B cell (primary cell): ENCODE results near the gene KCNIP1. TPM values are rescaled to one million over a fixed set of nuclear protein-coding genes. Genes with fewer than 3 reads are reported as not detected.

Experiments
- ATAC-seq: fragments of 200-7000 bp; cut with Tn5 transposase; one replicate; pipeline ENCODE4 v1.10.0; 2021; ENCODE audit warnings: low read depth, mild to moderate bottlenecking, moderate number of reproducible peaks, moderate library complexity
- CTCF ChIA-PET: fragments of 350-600 bp; sonication (Branson Sonifier 250); formaldehyde crosslinking; loops from one replicate; lab custom pipeline; 2021; ENCODE audit warnings: antibody characterized with exemption, inconsistent platforms; lab: Charles Lee
- POLR2A ChIA-PET: fragments of 350-600 bp; sonication (Branson Sonifier 250); formaldehyde crosslinking; loops from one replicate; lab custom pipeline; 2021; ENCODE audit warnings: antibody characterized with exemption; lab: Charles Lee
- DNase-seq: peaks from one replicate; pipeline ENCODE4 v3.0.0; 2013
- H2AFZ ChIP-seq: 2 replicates; pipeline ENCODE4 v1.6.1; 2012; ENCODE audit warnings: mild to moderate bottlenecking, low read depth, low read length; ENCODE audit not compliant: insufficient read depth, poor library complexity, severe bottlenecking
- H3K27ac ChIP-seq, 2 donors: 1 replicate in 1 of 2; 2 replicates in 1 of 2; pipeline ENCODE4 v1.5.1; 2012 to 2013; ENCODE audit warnings: low read length in 2 of 2, mild to moderate bottlenecking in 2 of 2, moderate library complexity in 1 of 2
- H3K27me3 ChIP-seq, 4 experiments: fragments of 200-600 bp in 1 of 4; sonication (generic) in 1 of 4; replicated peaks in 1 of 4; 1 replicate in 2 of 4; 2 replicates in 2 of 4; pipeline versions ENCODE4 v1.6.1 to v1.7.0; 2013 to 2016; ENCODE audit warnings: low read length in 3 of 4, mild to moderate bottlenecking in 2 of 4, mixed read lengths in 1 of 4, moderate library complexity in 1 of 4; ENCODE audit not compliant: insufficient read depth in 4 of 4, control insufficient read depth in 3 of 4; ENCODE audit errors: control extremely low read depth in 1 of 4
- H3K36me3 ChIP-seq, 2 experiments: replicated peaks in 1 of 2; 1 replicate in 1 of 2; 2 replicates in 1 of 2; pipeline versions ENCODE4 v1.6.1 to v1.7.1; 2013; ENCODE audit warnings: low read length in 1 of 2; ENCODE audit not compliant: insufficient read depth in 2 of 2, control insufficient read depth in 1 of 2; ENCODE audit errors: control extremely low read depth in 1 of 2, extremely low read depth in 1 of 2
- H3K4me1 ChIP-seq, 2 donors: fragments of 200-600 bp in 1 of 2; sonication (generic) in 1 of 2; 1 replicate in 1 of 2; 2 replicates in 1 of 2; pipeline versions ENCODE4 v1.5.1 to v1.6.1; 2013 to 2017; ENCODE audit warnings: low read length in 2 of 2; ENCODE audit not compliant: control insufficient read depth in 2 of 2, insufficient read depth in 2 of 2
- H3K4me2 ChIP-seq: replicated peaks from 2 replicates; pipeline ENCODE3; 2012; ENCODE audit warnings: mild to moderate bottlenecking, low read depth, low read length; ENCODE audit not compliant: poor library complexity, severe bottlenecking
- H3K4me3 ChIP-seq, 5 experiments: fragments of 200-600 bp in 1 of 5; sonication (generic) in 1 of 5; 1 replicate in 3 of 5; 2 replicates in 2 of 5; pipeline versions ENCODE4 v1.5.1 to v1.7.0; 2011 to 2016; ENCODE audit warnings: low read length in 4 of 5, mild to moderate bottlenecking in 4 of 5, low read depth in 2 of 5, control low read depth in 1 of 5, moderate library complexity in 1 of 5; ENCODE audit not compliant: insufficient read depth in 1 of 5; ENCODE audit errors: control extremely low read depth in 1 of 5, extremely low read depth in 1 of 5
- H3K79me2 ChIP-seq: fragments of 200-600 bp; sonication (generic); one replicate; pipeline ENCODE4 v1.6.0; 2016; ENCODE audit warnings: low read length; ENCODE audit not compliant: control insufficient read depth, insufficient read depth
- H3K9ac ChIP-seq: fragments of 200-600 bp; sonication (generic); 2 replicates; pipeline ENCODE4 v1.6.1; 2017; ENCODE audit warnings: mild to moderate bottlenecking, low read length, moderate library complexity
- H3K9me3 ChIP-seq, 3 donors: one replicate each; pipeline versions ENCODE4 v1.6.1 to v1.7.1; 2013; ENCODE audit warnings: low read length in 2 of 3; ENCODE audit not compliant: control insufficient read depth in 2 of 3, insufficient read depth in 1 of 3; ENCODE audit errors: control extremely low read depth in 1 of 3
- H4K20me1 ChIP-seq: 2 replicates; pipeline ENCODE4 v1.6.0; 2012; ENCODE audit warnings: mild to moderate bottlenecking, low read length; ENCODE audit not compliant: insufficient read depth, control insufficient read depth, poor library complexity, severe bottlenecking
- H3K27ac Mint-ChIP-seq: one replicate; pipeline ENCODE4 v1.8.0; 2021; ENCODE audit warnings: mixed read lengths
- H3K27me3 Mint-ChIP-seq: one replicate; pipeline ENCODE4 v1.8.0; 2021; ENCODE audit warnings: mixed read lengths
- H3K4me1 Mint-ChIP-seq: one replicate; pipeline ENCODE4 v1.8.0; 2021; ENCODE audit warnings: mixed read lengths
- H3K4me3 Mint-ChIP-seq: one replicate; pipeline ENCODE4 v1.8.0; 2021; ENCODE audit warnings: mixed read lengths
- H3K9me3 Mint-ChIP-seq: one replicate; pipeline ENCODE4 v1.8.0; 2022; ENCODE audit warnings: mixed read lengths; ENCODE audit not compliant: insufficient read depth
- CTCF ChIP-seq: fragments of 200-600 bp; IDR thresholded peaks from one replicate; pipeline ENCODE4 v1.8.0; 2022; ENCODE audit warnings: antibody characterized with exemption, mild to moderate bottlenecking
- EZH2 ChIP-seq: IDR thresholded peaks from 2 replicates; pipeline ENCODE4 v1.6.1; 2012; ENCODE audit warnings: borderline replicate concordance, low read depth, mild to moderate bottlenecking, moderate library complexity, low read length; ENCODE audit not compliant: insufficient read depth, poor library complexity, severe bottlenecking
- WGBS: methylation state at CpG from one replicate; pipeline ENCODE4 v1.1.5; 2013; ENCODE audit warnings: missing lambda C conversion rate; ENCODE audit not compliant: insufficient coverage; 5-methylcytosine and 5-hydroxymethylcytosine counted together
- intact Hi-C: fragments of 100-400 bp; cut with micrococcal nuclease; formaldehyde crosslinking; loops from one replicate; pipeline ENCODE4 v1.10.0; 2022
- polyA plus RNA-seq: library from polyadenylated mRNA; depleted of rRNA; stranded (reverse); fragments of >200 nt; gene quantifications from 2 replicates; pipeline ENCODE4 v1.2.3, GENCODE V29; 2012
- total RNA-seq, 2 donors: library from RNA; stranded (reverse); fragments of 120-200 nt in 1 of 2; gene quantifications; 1 replicate in 1 of 2; 2 replicates in 1 of 2; pipeline versions ENCODE4 v1.2.3 to v1.2.4, GENCODE V29; 2013 to 2022

KCNIP1 gene
- total and polyA plus RNA-seq, 2 donors (not counting 1 experiment from before 2014, with no cell fraction given): not detected

DNA sequence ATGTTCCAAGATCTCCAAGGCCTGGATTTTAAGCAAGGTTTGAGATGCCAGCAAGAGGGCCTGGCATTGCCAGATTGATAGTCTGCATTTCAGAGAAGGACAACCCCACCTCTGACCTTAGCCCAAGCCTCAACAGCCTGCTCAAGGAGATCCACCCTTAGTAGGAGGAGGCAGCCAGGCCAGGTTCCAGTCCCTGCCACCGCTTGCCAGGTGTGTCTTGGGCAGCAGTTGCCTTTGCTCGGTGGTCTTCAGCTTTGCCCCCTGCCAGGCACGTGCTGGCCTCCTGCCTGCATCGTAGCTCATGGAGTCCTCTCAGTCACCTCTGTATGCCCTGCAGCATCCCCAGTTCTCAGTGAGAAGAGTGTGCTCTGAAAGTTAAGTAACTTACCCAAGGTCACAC is 134.2 kb downstream of the KCNIP1 start:
- Mint-ChIP-seq H3K4me1 (peaks cover 11% of the 10 kb centered on the region), H3K4me3 (no peak overlapping the region), H3K9me3 (no peaks in the 10 kb centered on the region), H3K27ac (no peak overlapping the region), H3K27me3 (peaks cover 63% of the 10 kb centered on the region)
- Histone ChIP-seq H2AFZ (no peak overlapping the region), H3K27me3 (peaks cover 0 to 16% (median 4%) of the 10 kb centered on the region in 4 experiments), H3K79me2 (no peaks in the 10 kb centered on the region), H3K27ac (no peak overlapping the region), H3K9ac (no peak overlapping the region), H3K36me3 (no peaks in the 10 kb centered on the region), H3K4me3 (no peak overlapping the region), H4K20me1 (no peaks in the 10 kb centered on the region), H3K4me1 (peaks cover 6 to 12% of the 10 kb centered on the region in 2 donors), H3K9me3 (peaks cover 0 to 4% (median 0%) of the 10 kb centered on the region in 3 donors), H3K4me2 (no peak overlapping the region)
- intact Hi-C loops: no loop called here
- no peak for ATAC-seq
- TF ChIP-seq EZH2 (no peak), CTCF (no peak)
- ChIA-PET CTCF (interaction anchor here (0.6 to 1.4 kb wide), 4 partner anchors 12 to 1043 kb away, joined by 3 to 7 read pairs (median 4); no protein-coding TSS in a partner anchor), POLR2A (no interaction called here)
- DNase-seq: no peak
- 91% methylated on average over 4 of the region's 4 CpGs for WGBS

GRCh38 chr5:170638454-170639220 is 134.8 kb downstream of the KCNIP1 start:
- POLR2A ChIA-PET: no interaction called here
- Histone ChIP-seq H3K27ac (no peak overlapping the region), H3K27me3 (peaks cover 0 to 13% (median 4%) of the 10 kb centered on the region in 4 experiments), H3K4me1 (peaks cover 6 to 8% of the 10 kb centered on the region in 2 donors), H4K20me1 (no peaks in the 10 kb centered on the region), H3K79me2 (no peaks in the 10 kb centered on the region), H3K4me2 (no peak overlapping the region), H3K9ac (no peak overlapping the region), H3K36me3 (no peaks in the 10 kb centered on the region), H3K9me3 (peaks cover 0 to 4% (median 0%) of the 10 kb centered on the region in 3 donors), H2AFZ (no peak overlapping the region), H3K4me3 (no peak overlapping the region)
- DNase-seq (peak; percentile 50), ATAC-seq (peak; percentile 36)
- H3K27me3 Mint-ChIP-seq: peaks cover 57% of the 10 kb centered on the region
- H3K9me3 Mint-ChIP-seq: no peaks in the 10 kb centered on the region
- H3K4me1 Mint-ChIP-seq: peaks cover 7% of the 10 kb centered on the region
- TF ChIP-seq CTCF (peak; percentile 78), EZH2 (no peak)
- H3K27ac Mint-ChIP-seq: no peak overlapping the region
- CTCF ChIA-PET: interaction anchor here (0.6 to 1.4 kb wide), 4 partner anchors 12 to 1993 kb away, joined by 3 to 7 read pairs (median 4); no protein-coding TSS in a partner anchor
- 38% methylated on average over 9 of the region's 15 CpGs for WGBS
- intact Hi-C loops: no loop called here
- H3K4me3 Mint-ChIP-seq: no peak overlapping the region
